RWPE2 (cell line): Measurements from ENCODE around the gene CUL9.

Source experiments
- ATAC-seq: fragments of 200-7000 bp; cut with Tn5 transposase; 3 replicates; pipeline ENCODE4 v1.9.1; 2021; ENCODE audit warnings: low read depth
- DNase-seq: peaks from one replicate; pipeline ENCODE4 v3.0.0-alpha.2; 2020; ENCODE audit warnings: low spot score
- H3K27ac ChIP-seq: fragments of 450-650 bp; 2 replicates; pipeline ENCODE4 v1.5.1; 2017; ENCODE audit warnings: mild to moderate bottlenecking; ENCODE audit not compliant: poor library complexity, severe bottlenecking
- H3K27me3 ChIP-seq: fragments of 250-450 bp; sonication (Bioruptor Pico); 2 replicates; pipeline ENCODE4 v1.5.1; 2021; ENCODE audit warnings: mild to moderate bottlenecking, moderate library complexity; ENCODE audit not compliant: insufficient read depth, poor library complexity, severe bottlenecking
- H3K36me3 ChIP-seq: fragments of 250-450 bp; sonication (Bioruptor Pico); 2 replicates; pipeline ENCODE4 v1.5.1; 2020; ENCODE audit warnings: low read depth, mild to moderate bottlenecking, moderate library complexity
- H3K4me1 ChIP-seq: fragments of 250-450 bp; sonication (Bioruptor Pico); 2 replicates; pipeline ENCODE4 v1.5.1; 2021; ENCODE audit warnings: mild to moderate bottlenecking, moderate library complexity; ENCODE audit not compliant: insufficient read depth, poor library complexity, severe bottlenecking
- H3K4me3 ChIP-seq: fragments of 250-450 bp; sonication (Bioruptor Pico); 2 replicates; pipeline ENCODE4 v1.5.1; 2021; ENCODE audit warnings: mild to moderate bottlenecking, moderate library complexity; ENCODE audit not compliant: severe bottlenecking
- H3K9me3 ChIP-seq: fragments of 250-450 bp; sonication (Bioruptor Pico); 2 replicates; pipeline ENCODE4 v1.5.1; 2021; ENCODE audit warnings: mild to moderate bottlenecking, moderate library complexity; ENCODE audit not compliant: severe bottlenecking
- CTCF ChIP-seq: fragments of 450-650 bp; IDR thresholded peaks from one replicate; pipeline ENCODE4 v1.5.1; 2017; ENCODE audit warnings: mild to moderate bottlenecking, moderate library complexity; ENCODE audit not compliant: poor library complexity, severe bottlenecking

CUL9 gene

GRCh38 chr6:43260791-43261190 is 78.8 kb downstream of the CUL9 start:
- no peaks in the 10 kb centered on the region for H3K4me1 ChIP-seq
- no peak for ATAC-seq
- no peaks in the 10 kb centered on the region for H3K27me3 ChIP-seq
- DNase-seq: no peak
- no peaks in the 10 kb centered on the region for H3K36me3 ChIP-seq
- no peak overlapping the region for H3K27ac ChIP-seq
- H3K4me3 ChIP-seq: no peak overlapping the region
- no peak for TF ChIP-seq CTCF
- no peaks in the 10 kb centered on the region for H3K9me3 ChIP-seq

- H3K4me3 ChIP-seq: no peak overlapping the region
- ATAC-seq: no peak
- no peak for DNase-seq
- H3K36me3 ChIP-seq: no peaks in the 10 kb centered on the region
- H3K9me3 ChIP-seq: no peaks in the 10 kb centered on the region
- TF ChIP-seq CTCF: no peak
- no peak overlapping the region for H3K27ac ChIP-seq
- no peaks in the 10 kb centered on the region for H3K4me1 ChIP-seq
- H3K27me3 ChIP-seq: no peaks in the 10 kb centered on the region
Observed at GRCh38 chr6:43261198-43261597, 79.2 kb downstream of the CUL9 start.

GRCh38 chr6:43262000-43262779 is 80.2 kb downstream of the CUL9 start:
- DNase-seq (no peak), ATAC-seq (no peak)
- H3K4me1 ChIP-seq: no peaks in the 10 kb centered on the region
- H3K27me3 ChIP-seq: no peaks in the 10 kb centered on the region
- TF ChIP-seq CTCF: no peak
- no peaks in the 10 kb centered on the region for H3K36me3 ChIP-seq
- no peak overlapping the region for H3K4me3 ChIP-seq
- H3K9me3 ChIP-seq: no peaks in the 10 kb centered on the region
- no peak overlapping the region for H3K27ac ChIP-seq

- no peak for TF ChIP-seq CTCF
- no peak overlapping the region for H3K4me3 ChIP-seq
- H3K9me3 ChIP-seq: no peaks in the 10 kb centered on the region
- no peak for ATAC-seq
- H3K27me3 ChIP-seq: no peaks in the 10 kb centered on the region
- no peaks in the 10 kb centered on the region for H3K36me3 ChIP-seq
- DNase-seq: no peak
- H3K27ac ChIP-seq: no peak overlapping the region
- no peaks in the 10 kb centered on the region for H3K4me1 ChIP-seq
Observed at GRCh38 chr6:43262780-43263313, 80.9 kb downstream of the CUL9 start.
